ENCODE measurements around the gene TMEM14B.

The TMEM14B gene

GRCh38 chr6:10721850-10722569 is 25.6 kb upstream of the TMEM14B start:
- ATAC-seq: no peak

GRCh38 chr6:10722570-10722819 is 25.1 kb upstream of the TMEM14B start:
- ATAC-seq: no peak
- TF ChIP-seq ESRRG (CRISPR knock-in tag; IDR thresholded peaks at IDR 0.05): no peak
- no peak for TF ChIP-seq PATZ1 (CRISPR knock-in tag; IDR thresholded peaks at IDR 0.05; ENCODE audit: borderline replicate concordance)
- TF ChIP-seq ZNF8 (CRISPR knock-in tag; IDR thresholded peaks at IDR 0.05): no peak
- TF ChIP-seq CREB5 (CRISPR knock-in tag; IDR thresholded peaks at IDR 0.05; ENCODE audit: low read depth): no peak
- no peak for TF ChIP-seq CSRNP3 (CRISPR knock-in tag; IDR thresholded peaks at IDR 0.05)
- no peak for TF ChIP-seq TOX (CRISPR knock-in tag; IDR thresholded peaks at IDR 0.05; ENCODE audit: borderline replicate concordance)
- no peak for TF ChIP-seq ZFP3 (CRISPR knock-in tag; IDR thresholded peaks at IDR 0.05)
- TF ChIP-seq OSR1 (CRISPR knock-in tag; IDR thresholded peaks at IDR 0.05): no peak
- TF ChIP-seq ZNF565 (CRISPR knock-in tag; conservative IDR thresholded peaks at IDR 0.05; ENCODE audit: low read depth): no peak

More at GRCh38 chr6:10721850-10722569, 25.6 kb upstream of the TMEM14B start:
- TF ChIP-seq TCF4 (CRISPR knock-in tag; IDR thresholded peaks at IDR 0.05; ENCODE audit: borderline replicate concordance) (no peak), ISL1 (CRISPR knock-in tag; IDR thresholded peaks at IDR 0.05) (no peak)

GRCh38 chr6:10722820-10723566 is 24.6 kb upstream of the TMEM14B start, which contains the start of gene TMEM14C:
TSS of gene TMEM14C (plus strand) at chr6:10723070. CDS start at chr6:10724614, 1,544 bp downstream.
- TF ChIP-seq ZC3H10 (CRISPR knock-in tag; IDR thresholded peaks at IDR 0.05) (no peak), OSR1 (CRISPR knock-in tag; IDR thresholded peaks at IDR 0.05) (no peak), ZNF8 (CRISPR knock-in tag; IDR thresholded peaks at IDR 0.05) (no peak), CSRNP3 (CRISPR knock-in tag; IDR thresholded peaks at IDR 0.05) (no peak), ISL1 (CRISPR knock-in tag; IDR thresholded peaks at IDR 0.05) (no peak), CREB5 (CRISPR knock-in tag; IDR thresholded peaks at IDR 0.05; ENCODE audit: low read depth) (no peak)
- peak; percentile 99 for ATAC-seq

- ATAC-seq: peak; percentile 4; the same call in 2 of the 3 replicates
- TF ChIP-seq PPARA (CRISPR knock-in tag; IDR thresholded peaks at IDR 0.05; ENCODE audit: borderline replicate concordance) (no peak), ZFP3 (CRISPR knock-in tag; IDR thresholded peaks at IDR 0.05) (no peak), ARNTL (CRISPR knock-in tag; IDR thresholded peaks at IDR 0.05; ENCODE audit: borderline replicate concordance, low read depth) (no peak), ZNF565 (CRISPR knock-in tag; conservative IDR thresholded peaks at IDR 0.05; ENCODE audit: low read depth) (no peak), CSRNP3 (CRISPR knock-in tag; IDR thresholded peaks at IDR 0.05) (no peak), TSHZ2 (CRISPR knock-in tag; IDR thresholded peaks at IDR 0.05) (no peak), ZFP30 (CRISPR knock-in tag; IDR thresholded peaks at IDR 0.05) (no peak), ZNF8 (CRISPR knock-in tag; IDR thresholded peaks at IDR 0.05) (no peak), GLIS3 (CRISPR knock-in tag; IDR thresholded peaks at IDR 0.05) (no peak), CSDC2 (CRISPR knock-in tag; IDR thresholded peaks at IDR 0.05) (no peak), RARB (CRISPR knock-in tag; IDR thresholded peaks at IDR 0.05) (no peak), BACH2 (CRISPR knock-in tag; IDR thresholded peaks at IDR 0.05; ENCODE audit: borderline replicate concordance) (no peak), ZNF70 (CRISPR knock-in tag; IDR thresholded peaks at IDR 0.05) (no peak), ISL1 (CRISPR knock-in tag; IDR thresholded peaks at IDR 0.05) (no peak), TCF4 (CRISPR knock-in tag; IDR thresholded peaks at IDR 0.05; ENCODE audit: borderline replicate concordance) (no peak), CREB5 (CRISPR knock-in tag; IDR thresholded peaks at IDR 0.05; ENCODE audit: low read depth) (no peak)
Measured at GRCh38 chr6:10723567-10723881, 24.1 kb upstream of the TMEM14B start.
